BJ (cell line): ENCODE results near the gene CIITA. TPM values are rescaled to one million over a fixed set of nuclear protein-coding genes. Genes with fewer than 3 reads are reported as not detected.

Source experiments
- CTCF ChIA-PET: fragments of 350-600 bp; formaldehyde crosslinking; extraction: SDS; loops from one replicate; lab custom pipeline; 2021; ENCODE audit warnings: antibody characterized with exemption, inconsistent platforms; lab: Yijun Ruan, JAX
- POLR2A ChIA-PET: fragments of 300-600 bp; sonication (Branson Sonifier 250); formaldehyde crosslinking; extraction: SDS; loops from one replicate; lab custom pipeline; 2021; ENCODE audit warnings: antibody characterized with exemption; lab: Charles Lee
- DNase-seq: peaks from one replicate; pipeline ENCODE4 v3.0.0-alpha.2; 2011; ENCODE audit warnings: low read depth
- H3K27me3 ChIP-seq: 2 replicates; pipeline ENCODE4 v1.6.0; 2011; ENCODE audit warnings: low read length; ENCODE audit not compliant: control insufficient read depth, insufficient read depth
- H3K36me3 ChIP-seq: 2 replicates; pipeline ENCODE4 v1.5.1; 2011; ENCODE audit warnings: low read length; ENCODE audit not compliant: control insufficient read depth, insufficient read depth
- H3K4me3 ChIP-seq: 2 replicates; pipeline ENCODE4 v1.5.1; 2011; ENCODE audit warnings: low read depth, mild to moderate bottlenecking, control low read depth, low read length
- CTCF ChIP-seq: IDR thresholded peaks from 2 replicates; pipeline ENCODE4 v1.5.1; 2011; ENCODE audit warnings: low read depth, mild to moderate bottlenecking, control low read depth, inconsistent platforms, low read length, moderate library complexity; ENCODE audit not compliant: insufficient read depth
- polyA plus RNA-seq: library from polyadenylated mRNA; depleted of rRNA; stranded (reverse); fragments of >200 nt; gene quantifications from 2 replicates; pipeline ENCODE4 v1.2.3, GENCODE V29; 2011

CIITA gene
- polyA plus RNA-seq, 1 experiment = not detected

DNA sequence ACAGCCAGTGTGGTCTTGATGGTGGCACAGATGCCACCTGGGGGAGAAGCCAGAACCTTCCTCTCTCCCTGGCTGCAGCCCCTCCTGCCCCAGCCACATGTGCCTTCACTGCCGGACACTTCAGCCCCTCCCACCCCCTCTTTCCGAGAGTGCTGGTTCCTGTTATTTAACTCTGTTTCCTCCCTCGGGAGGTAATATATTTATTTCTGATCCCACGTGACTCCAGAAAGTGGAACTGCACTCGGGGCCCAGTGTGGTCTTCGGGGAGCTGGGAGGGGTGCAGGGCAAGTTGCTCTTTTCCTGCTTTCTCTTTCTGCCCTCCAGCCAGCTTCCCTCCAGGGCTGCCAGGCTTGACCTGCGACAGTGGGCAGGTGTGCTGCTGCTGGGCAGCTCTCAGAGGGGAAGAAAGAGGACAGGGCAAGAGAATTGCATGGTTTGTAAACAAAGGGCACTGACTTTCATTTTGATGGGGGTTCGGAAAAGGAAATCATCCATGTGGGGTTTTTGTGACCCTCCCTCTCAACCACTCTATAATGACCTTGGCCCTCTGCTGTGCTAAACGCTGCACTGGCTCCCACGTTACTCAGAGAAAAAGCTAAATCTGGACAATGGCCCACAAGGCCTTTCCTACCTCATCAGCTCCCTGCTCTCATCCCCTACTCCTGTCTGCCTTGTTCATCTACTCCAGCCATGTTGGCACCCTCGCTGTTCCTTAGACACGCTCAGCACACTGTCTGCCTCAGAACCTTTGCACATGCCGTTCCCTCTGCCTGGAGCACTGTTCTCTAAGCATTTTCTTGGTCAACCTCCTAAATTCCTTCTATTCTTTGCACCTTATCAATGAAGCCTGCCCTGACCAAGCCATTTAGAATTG, 8.2 kb upstream of the CIITA start:
- Histone ChIP-seq H3K27me3 (no peaks in the 10 kb centered on the region; the same call in 1 of the 2 replicates), H3K36me3 (no peaks in the 10 kb centered on the region), H3K4me3 (no peak overlapping the region)
- no peak for TF ChIP-seq CTCF
- no peak for DNase-seq
- ChIA-PET CTCF (no interaction called here), POLR2A (no interaction called here)

- CTCF ChIA-PET = interaction anchor here (1.2 kb wide), 1 partner anchor 48 kb away, joined by 6 read pairs; no protein-coding TSS in a partner anchor
Measured at GRCh38 chr16:10870137-10870776, 6.7 kb upstream of the CIITA start.

GRCh38 chr16:10870808-10871156, 6.2 kb upstream of the CIITA start:
- Histone ChIP-seq H3K27me3 (no peaks in the 10 kb centered on the region; the same call in 1 of the 2 replicates), H3K4me3 (no peak overlapping the region), H3K36me3 (no peaks in the 10 kb centered on the region)
- TF ChIP-seq CTCF = no peak
- POLR2A ChIA-PET = no interaction called here
- CTCF ChIA-PET = interaction anchor here (1.2 kb wide), 1 partner anchor 48 kb away, joined by 6 read pairs; no protein-coding TSS in a partner anchor
- no peak for DNase-seq

More at GRCh38 chr16:10870137-10870776, 6.7 kb upstream of the CIITA start:
- Histone ChIP-seq H3K4me3 (no peak overlapping the region), H3K27me3 (no peaks in the 10 kb centered on the region; the same call in 1 of the 2 replicates), H3K36me3 (no peaks in the 10 kb centered on the region)
- POLR2A ChIA-PET = no interaction called here
- TF ChIP-seq CTCF = no peak
- DNase-seq = no peak

DNA sequence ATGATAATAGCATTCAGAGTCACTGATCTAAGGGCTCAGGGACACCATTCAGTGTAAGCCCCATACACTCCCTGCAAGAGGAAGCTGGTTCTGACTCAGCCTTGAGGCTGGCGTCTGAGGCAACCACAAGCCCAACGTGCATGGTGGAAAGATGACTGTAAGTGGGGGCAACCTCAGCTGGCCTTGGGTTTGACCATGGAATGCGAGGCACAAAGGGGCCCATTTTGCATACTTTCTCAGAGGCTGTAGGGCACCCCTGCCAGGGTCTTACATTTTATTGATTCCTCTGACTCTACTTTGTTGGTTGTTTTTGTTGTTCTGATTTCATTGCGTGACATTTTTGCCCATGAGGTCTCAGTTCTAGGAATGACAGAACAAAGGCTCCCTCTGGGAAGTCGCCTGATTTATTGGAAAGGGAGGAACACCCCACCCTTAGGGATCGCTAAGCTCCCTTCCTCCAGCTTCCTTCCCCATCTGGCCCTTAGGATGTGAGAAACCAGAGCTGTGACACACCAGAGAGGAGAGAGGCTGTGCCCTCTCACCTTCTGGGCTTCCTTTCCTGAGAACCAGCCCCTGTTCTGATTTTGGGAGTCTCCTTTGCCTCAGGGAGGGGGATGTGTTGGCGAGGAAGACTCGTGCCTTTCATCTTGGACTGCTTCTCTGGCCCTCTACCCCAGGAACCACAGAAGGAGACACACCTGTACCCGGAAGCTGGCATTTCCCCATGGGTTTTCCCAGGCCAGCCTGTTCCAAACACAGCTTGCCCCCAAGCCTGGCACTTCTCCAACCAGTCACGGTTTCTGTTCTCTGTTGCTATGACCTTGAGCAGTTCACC, 5.6 kb upstream of the CIITA start:
- peak; percentile 42 for DNase-seq
- POLR2A ChIA-PET = interaction anchor here (0.7 kb wide), 1 partner anchor 71 kb away, joined by 3 read pairs; the partner anchor contains the start of gene DEXI
- CTCF ChIA-PET = interaction anchor here (0.8 to 1.2 kb wide), 2 partner anchors 47 to 73 kb away, joined by 3 to 6 read pairs; partner anchors contain the start of gene CLEC16A
- Histone ChIP-seq H3K4me3 (no peak overlapping the region), H3K27me3 (no peaks in the 10 kb centered on the region; the same call in 1 of the 2 replicates), H3K36me3 (no peaks in the 10 kb centered on the region)
- no peak for TF ChIP-seq CTCF
